GM21526 (cell line): ENCODE results near the gene RPS6KA1.
"Not testable (repeated sequence)": the region's sequence is repeated elsewhere in the genome, so short reads cannot be mapped to it uniquely, and the experiment has no call there.

Experiments
- ATAC-seq: cut with Tn5 transposase; IDR thresholded peaks from one replicate; pipeline ENCODE4 v1.9.1; 2021; ENCODE audit warnings: moderate library complexity; ENCODE audit not compliant: unreplicated experiment, low FRiP score

The RPS6KA1 gene

GRCh38 chr1:26529655-26530409 is at the start of gene RPS6KA1:
TSS of gene RPS6KA1 (plus strand) at chr1:26529761. CDS start at chr1:26529921, 160 bp downstream.
- peak; percentile 63 for ATAC-seq

- ATAC-seq, result no peak
These were observed 46.6 kb upstream of the RPS6KA1 start for GRCh38 chr1:26482921-26483320.

- ATAC-seq, result no peak
These were observed 45.6 kb upstream of the RPS6KA1 start for GRCh38 chr1:26483980-26484379.

- ATAC-seq, result no peak
These were observed 39.4 kb upstream of the RPS6KA1 start for GRCh38 chr1:26490155-26490554.

- ATAC-seq, result no peak
These were observed 36.3 kb upstream of the RPS6KA1 start for GRCh38 chr1:26493267-26493666.

GRCh38 chr1:26493938-26494337 is 35.6 kb upstream of the RPS6KA1 start:
- no peak for ATAC-seq

- no peak for ATAC-seq
These were observed 32.7 kb upstream of the RPS6KA1 start for GRCh38 chr1:26496861-26497260.

GRCh38 chr1:26498894-26499293 is 30.7 kb upstream of the RPS6KA1 start:
- ATAC-seq, result no peak

GRCh38 chr1:26500488-26501175 is 28.9 kb upstream of the RPS6KA1 start:
- peak; percentile 46 for ATAC-seq

- ATAC-seq, result not testable (repeated sequence)
These were observed 18.9 kb upstream of the RPS6KA1 start for GRCh38 chr1:26510711-26511110.

- ATAC-seq, result not testable (repeated sequence)
These were observed 13.7 kb upstream of the RPS6KA1 start for GRCh38 chr1:26515836-26516235.

GRCh38 chr1:26516987-26517765 is 12.4 kb upstream of the RPS6KA1 start:
- ATAC-seq, result no peak

GRCh38 chr1:26517766-26518049 is 11.9 kb upstream of the RPS6KA1 start:
- ATAC-seq, result no peak

- ATAC-seq, result no peak
These were observed 11.2 kb upstream of the RPS6KA1 start for GRCh38 chr1:26518355-26518754.

GRCh38 chr1:26520339-26520738 is 9.2 kb upstream of the RPS6KA1 start:
- ATAC-seq, result no peak

GRCh38 chr1:26521669-26522030 is 7.9 kb upstream of the RPS6KA1 start:
- ATAC-seq, result no peak

- ATAC-seq, result no peak
These were observed 7.5 kb upstream of the RPS6KA1 start for GRCh38 chr1:26522073-26522472.

GRCh38 chr1:26524181-26524580 is 5.4 kb upstream of the RPS6KA1 start:
- ATAC-seq, result no peak

GRCh38 chr1:26526287-26526686 is 3.3 kb upstream of the RPS6KA1 start:
- no peak for ATAC-seq

- no peak for ATAC-seq
These were observed 231 bp upstream of the RPS6KA1 start for GRCh38 chr1:26529405-26529654.

- no peak for ATAC-seq
These were observed 891 bp downstream of the RPS6KA1 start for GRCh38 chr1:26530410-26530894.
